DMS153 treated with DMSO at 0.1 percent for 48 hours (cell line): ENCODE results near the gene SIX3.

ENCODE experiments used
- DNase-seq: peaks from one replicate; lab custom pipeline; 2025; ENCODE audit not compliant: unreplicated experiment; lab: John Stamatoyannopoulos, UW

The SIX3 gene

GRCh38 chr2:44941551-44942234, at the start of gene SIX3:
Gene SIX3, plus strand, starts transcription at chr2:44941702. Its CDS starts 403 bp downstream, at chr2:44942105.
- peak; percentile 78 for DNase-seq

DNA sequence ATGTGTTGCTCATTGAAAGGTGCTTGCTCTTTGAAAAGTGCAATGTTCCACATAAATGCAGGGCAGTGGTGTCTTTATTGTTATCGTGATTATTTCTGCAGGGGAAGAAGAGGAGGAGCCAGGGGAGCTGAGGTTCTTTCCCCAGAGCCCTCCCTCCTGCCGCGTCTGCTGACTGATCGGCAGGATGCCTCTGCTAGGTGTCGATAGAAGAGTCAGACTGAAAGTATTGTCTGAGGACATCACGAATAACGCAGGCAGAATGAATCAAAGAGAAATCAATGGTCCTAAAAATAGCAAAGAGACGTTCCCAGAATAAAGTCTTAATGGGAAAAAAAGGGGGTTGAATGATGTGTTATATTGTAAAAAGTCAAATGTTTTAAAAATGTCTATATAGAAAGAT, 47.4 kb upstream of the SIX3 start:
- no peak for DNase-seq

DNA sequence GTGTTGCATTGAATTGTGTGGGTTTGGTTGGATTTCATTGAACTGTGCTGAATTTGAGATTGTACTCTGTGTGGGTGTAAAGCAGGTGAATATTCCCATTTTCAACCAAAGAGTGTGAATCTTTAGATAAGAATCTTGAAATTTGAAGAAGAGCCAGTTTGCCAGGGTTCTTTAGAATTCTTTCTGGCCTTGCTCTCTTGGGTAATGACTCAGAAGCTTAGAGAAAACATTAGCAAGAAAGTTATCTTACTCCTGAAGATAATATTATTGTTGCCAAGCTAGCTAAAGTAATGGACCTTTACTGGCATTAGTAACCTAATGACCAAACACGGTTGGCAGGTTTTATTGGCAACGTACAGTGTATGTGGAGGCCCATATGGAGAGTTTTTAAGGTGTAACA, 46.4 kb upstream of the SIX3 start:
- DNase-seq, result no peak

DNA sequence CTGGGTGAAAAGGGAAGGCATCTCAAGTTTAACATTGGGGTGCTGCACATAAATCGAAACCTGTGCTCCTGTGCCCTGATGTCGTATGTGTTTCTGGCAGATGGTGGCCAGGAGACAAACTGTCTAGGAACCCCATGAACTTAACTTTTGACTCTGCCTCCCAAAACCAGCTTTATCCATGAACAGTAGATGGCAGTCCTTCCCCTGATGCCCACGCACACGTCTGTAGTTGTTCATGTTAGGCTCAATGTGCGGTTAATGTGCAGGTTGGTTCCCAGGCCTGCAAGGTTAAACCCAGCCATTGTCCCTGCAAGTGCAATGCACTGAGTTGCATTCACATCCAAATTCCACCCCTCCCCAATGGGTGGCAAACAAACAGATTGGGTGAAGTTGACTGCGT, 44.1 kb upstream of the SIX3 start:
- no peak for DNase-seq

DNA sequence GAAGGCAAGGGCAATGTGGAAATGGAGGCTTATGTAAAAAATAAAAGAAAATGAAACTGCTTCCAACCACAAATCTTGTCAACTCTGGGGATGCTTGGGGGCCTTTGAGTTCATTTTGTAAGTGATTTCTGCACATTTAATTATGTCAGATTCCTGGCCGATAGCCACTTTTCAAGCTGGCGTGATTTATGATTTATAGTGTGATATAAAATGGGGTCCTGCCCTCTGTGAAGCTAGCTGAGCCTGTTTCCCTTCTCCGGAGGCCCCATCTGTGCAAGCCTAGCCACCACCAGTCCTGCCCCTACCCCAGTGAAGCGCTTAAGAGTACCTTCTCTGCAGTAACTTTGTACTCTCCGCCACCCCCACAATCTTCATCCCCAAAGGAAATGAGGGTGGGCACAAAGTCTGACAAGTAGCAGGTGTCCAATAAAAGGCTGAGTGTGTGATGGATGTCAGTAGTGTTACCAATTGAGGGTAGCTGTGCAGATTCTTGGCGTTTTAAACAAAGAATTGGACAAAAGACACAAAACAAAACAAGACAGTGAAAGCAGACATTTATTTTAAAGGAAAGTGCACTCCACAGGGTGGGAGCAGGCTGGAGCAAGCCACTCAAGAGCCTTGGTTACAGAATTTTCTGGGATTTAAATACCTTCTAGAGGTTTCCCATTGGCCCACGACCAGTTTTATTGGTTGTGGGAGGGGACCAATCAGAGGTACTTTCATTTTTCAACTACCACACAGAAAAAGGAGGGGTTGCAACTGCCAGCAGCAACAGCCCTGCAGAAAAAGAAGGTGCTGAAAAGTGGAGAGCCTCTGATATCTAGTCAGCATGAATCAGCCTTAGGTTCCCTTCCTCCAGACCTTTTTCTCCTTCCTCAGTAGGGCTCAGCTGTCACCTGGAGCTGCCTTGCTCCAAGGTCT, 39.0 kb upstream of the SIX3 start:
- DNase-seq, result no peak

DNA sequence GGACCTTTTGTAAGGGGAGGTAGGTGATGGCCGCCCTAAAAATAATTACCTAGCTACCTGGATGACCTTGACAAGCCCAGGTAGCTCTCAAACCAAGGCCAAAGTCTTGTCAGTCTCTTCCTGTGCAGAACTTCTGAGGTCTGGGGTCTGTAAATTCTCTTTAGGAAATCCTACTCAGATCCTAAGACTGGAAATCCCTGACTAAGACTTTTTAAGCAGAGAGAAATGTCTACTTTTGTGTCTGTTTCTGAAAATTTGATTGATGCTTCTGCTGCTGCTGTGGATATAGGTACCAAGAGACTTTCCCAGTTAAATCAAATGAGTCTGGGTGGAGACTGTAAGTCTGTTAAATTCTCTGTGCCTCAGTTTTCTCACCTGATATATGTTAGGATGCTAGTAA, 36.9 kb upstream of the SIX3 start:
- no peak for DNase-seq

DNA sequence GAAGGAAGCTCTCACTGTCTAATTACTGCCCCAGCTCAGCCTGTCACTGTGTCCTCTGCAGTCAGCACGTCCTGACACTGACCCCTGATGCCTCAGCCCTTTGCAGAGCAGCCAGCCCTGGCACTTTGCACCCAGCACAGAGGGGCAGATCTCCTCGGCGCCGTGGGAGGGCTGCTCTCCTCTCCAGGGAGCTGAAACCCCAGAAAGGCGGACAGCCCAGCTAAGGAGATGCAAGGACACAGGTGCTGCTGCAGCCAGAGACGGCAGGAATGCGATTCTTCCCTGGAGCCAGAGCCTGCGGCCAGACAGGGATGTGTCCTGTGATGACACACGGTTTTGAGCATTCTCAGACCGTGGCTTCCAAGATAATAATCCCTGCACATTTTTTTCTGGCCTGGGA, 34.5 kb upstream of the SIX3 start:
- no peak for DNase-seq

- DNase-seq, result no peak
Measured at GRCh38 chr2:44909831-44910230, 31.7 kb upstream of the SIX3 start.

DNA sequence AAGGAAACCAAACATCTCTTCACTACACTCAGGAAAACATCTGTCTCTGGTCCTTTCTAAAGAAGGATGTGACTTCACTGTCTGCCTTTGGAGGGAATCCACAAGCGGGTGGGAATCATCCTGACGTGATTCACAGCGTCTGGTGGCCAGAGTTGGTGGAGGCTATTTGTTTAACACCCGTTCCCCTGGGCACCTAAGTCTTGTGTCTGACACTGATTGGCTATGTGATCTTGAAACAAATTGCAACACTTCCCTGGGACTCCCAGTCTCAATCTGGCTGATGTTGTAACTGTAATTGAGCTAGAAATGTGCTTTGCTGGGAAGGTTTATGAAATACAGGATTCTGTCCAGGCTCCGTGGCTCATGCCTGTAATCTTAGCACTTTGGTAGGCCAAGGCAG, 28.8 kb upstream of the SIX3 start:
- no peak for DNase-seq

DNA sequence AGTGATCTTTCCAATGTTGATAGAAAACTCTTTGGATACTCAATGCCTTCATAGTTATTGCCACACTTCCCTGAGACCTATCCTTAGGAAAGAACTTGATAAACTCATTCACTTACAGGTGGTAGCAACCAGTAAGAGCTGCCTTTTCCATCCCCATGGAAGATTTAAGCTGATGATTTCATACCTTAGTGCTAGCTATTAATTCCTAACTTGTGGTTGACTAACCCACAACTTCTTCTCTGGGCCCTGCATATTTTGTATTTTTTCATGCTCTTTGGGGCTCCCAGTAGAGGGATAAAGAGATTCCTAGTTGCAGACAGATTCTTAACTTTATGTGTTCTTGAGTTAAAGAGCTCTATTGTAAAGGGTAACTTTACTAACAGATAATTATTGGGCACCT, 25.2 kb upstream of the SIX3 start:
- DNase-seq, result no peak

- no peak for DNase-seq
Measured at GRCh38 chr2:44918095-44918775, 23.3 kb upstream of the SIX3 start.

GRCh38 chr2:44920751-44921150, 20.8 kb upstream of the SIX3 start:
- DNase-seq, result no peak

- DNase-seq, result no peak
Measured at GRCh38 chr2:44922776-44923175, 18.7 kb upstream of the SIX3 start.

- DNase-seq, result no peak
Measured at GRCh38 chr2:44925561-44926136, 15.9 kb upstream of the SIX3 start.

DNA sequence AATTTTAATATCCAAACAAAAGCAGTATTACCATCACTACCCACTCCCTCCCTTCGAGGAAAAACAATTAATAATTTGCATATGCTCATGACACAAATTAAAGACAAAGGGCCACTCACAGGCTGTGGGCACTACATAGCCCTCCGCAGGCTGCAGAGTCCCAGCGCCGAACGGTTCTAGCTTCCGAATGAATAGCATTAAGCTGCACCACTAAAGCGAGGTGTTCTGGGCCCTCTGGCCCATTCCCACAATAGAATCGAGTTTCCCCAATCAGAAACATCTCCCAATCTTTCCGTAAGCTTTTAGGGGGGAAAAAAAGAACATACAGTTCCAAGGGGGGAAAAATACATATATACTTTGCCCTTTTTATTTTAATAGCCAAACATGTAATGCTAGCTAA, 14.5 kb upstream of the SIX3 start:
- no peak for DNase-seq

GRCh38 chr2:44927985-44928482, 13.5 kb upstream of the SIX3 start:
- DNase-seq, result no peak

DNA sequence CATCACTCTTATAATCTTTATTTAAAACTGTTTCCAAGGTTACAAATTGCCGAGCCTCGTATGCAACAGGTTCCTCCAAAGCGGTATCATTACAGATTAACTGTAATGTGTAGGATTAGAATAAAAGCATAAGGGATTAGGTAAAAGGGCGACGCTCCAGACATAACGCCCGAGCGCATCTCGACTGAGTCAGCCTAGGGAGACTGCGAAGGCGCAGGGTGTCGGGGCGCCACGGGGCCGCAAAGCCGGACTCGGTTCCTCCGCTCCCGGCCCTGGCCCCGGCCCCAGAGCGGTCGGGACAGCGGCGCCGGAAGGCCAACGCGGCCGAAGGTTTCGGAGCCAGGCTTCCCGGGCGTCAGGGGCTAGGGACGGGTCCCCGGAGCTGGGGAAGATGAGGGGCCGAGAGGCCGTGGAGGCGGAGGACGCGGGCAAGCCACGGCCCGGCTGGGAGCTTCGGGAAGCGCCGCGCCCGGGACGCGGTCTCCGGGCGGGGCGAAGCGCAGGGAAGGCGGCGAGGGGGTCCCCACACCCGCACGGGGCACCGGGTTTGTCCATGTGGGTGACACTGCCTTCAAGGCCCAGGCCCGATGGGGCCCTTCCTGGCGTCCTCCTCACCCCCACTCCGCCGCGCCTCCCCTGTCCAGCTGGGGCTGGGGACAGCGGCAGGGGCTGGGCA, 12.9 kb upstream of the SIX3 start:
- DNase-seq, result no peak

DNA sequence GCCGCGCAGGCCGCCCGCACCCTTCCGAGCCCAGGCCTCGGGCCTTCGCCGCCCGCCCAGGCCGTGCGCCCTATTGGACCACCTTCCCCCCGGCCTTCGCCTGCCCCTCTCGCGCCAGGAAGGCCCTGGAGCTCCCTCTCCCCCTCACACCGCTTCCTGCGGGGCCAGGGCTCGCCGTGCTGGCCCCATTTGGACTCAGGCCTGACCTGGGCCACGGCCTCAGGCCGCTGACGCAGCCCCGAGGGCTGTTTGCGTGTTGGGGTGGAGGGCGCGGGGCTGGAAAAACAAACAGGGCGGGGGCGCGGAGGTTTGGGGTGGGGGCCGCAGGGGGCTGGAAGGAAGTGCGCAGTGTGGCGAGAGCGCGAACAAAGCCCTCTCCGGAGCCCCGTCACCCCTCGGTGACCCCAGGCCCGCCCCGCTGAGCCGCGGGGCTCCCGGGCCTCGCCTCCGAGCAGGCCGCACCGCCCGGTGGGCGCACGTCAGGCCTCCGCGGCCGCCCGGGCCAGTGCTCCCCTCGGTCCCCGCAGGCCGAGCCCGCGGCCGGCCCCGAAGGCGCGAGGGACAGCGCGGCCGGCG, 12.3 kb upstream of the SIX3 start:
- no peak for DNase-seq

- DNase-seq, result no peak
Measured at GRCh38 chr2:44929735-44930273, 11.7 kb upstream of the SIX3 start.
